ENCODE measurements around the gene ZNF654. TPM values are rescaled to one million over a fixed set of nuclear protein-coding genes. Genes with fewer than 3 reads are reported as not detected.
"Not testable (repeated sequence)": the region's sequence is repeated elsewhere in the genome, so short reads cannot be mapped to it uniquely, and the experiment has no call there.

Gene ZNF654
- total and polyA plus RNA-seq, 2 donors (not counting 1 experiment from before 2014, with no cell fraction given) = 4.0 to 19.5 TPM

DNA sequence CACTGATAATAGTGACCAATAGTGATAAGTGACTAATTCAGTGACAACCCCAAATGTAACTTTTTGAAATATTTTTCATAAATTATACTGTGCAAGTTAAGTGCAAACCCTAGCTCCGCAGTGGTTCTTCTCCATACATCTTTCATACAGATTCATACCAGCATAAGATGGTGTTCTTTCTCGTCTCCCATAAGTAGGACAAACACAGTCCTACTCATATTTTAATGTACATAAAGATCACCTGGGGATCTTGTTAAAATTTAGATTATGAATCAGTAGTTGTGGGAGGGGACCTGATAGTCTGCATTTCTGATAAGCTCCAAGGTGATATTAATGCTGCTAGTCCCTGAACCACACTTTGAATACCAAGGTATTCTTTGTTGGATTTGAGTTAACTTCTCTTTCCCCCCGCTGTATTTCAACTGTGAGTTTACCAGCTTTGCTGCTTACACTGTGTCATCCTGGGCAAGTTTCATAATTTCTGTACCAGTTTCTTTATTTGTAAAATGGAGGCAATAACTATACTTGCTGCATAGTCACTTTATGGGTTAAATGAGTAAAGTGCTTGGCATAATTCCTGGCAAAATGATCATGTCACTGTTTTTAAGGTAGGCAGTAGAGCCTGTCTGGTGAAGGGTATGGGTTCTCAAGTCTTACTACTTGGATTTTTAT lies 56.0 kb downstream of the ZNF654 start:
- ChIA-PET CTCF (interaction anchor here (0.6 to 3.7 kb wide), 7 partner anchors 9 to 817 kb away, joined by 3 to 24 read pairs (median 3); no protein-coding TSS in a partner anchor), POLR2A (no interaction called here)
- Histone ChIP-seq H3K27ac (ENCODE audit: low read length in 2 of 2) (no peak overlapping the region), H3K4me2 (replicated peaks; ENCODE audit: low read depth, low read length, poor library complexity, severe bottlenecking) (no peak overlapping the region), H2AFZ (ENCODE audit: insufficient read depth, low read depth, low read length, poor library complexity, severe bottlenecking) (no peak overlapping the region), H3K36me3 (replicated peaks in 1 of 2; ENCODE audit: control extremely low read depth in 1 of 2, control insufficient read depth in 1 of 2, extremely low read depth in 1 of 2, insufficient read depth in 2 of 2, low read length in 1 of 2) (peaks cover 0 to 26% of the 10 kb centered on the region in 2 experiments), H3K9ac (ENCODE audit: low read length) (no peak overlapping the region), H3K79me2 (ENCODE audit: control insufficient read depth, insufficient read depth, low read length) (peaks cover 20% of the 10 kb centered on the region), H3K27me3 (replicated peaks in 1 of 4; ENCODE audit: control extremely low read depth in 1 of 4, control insufficient read depth in 3 of 4, insufficient read depth in 4 of 4, low read length in 3 of 4) (no peaks in the 10 kb centered on the region), H4K20me1 (ENCODE audit: control insufficient read depth, insufficient read depth, low read length, poor library complexity, severe bottlenecking) (no peaks in the 10 kb centered on the region), H3K4me3 (ENCODE audit: control extremely low read depth in 1 of 5, extremely low read depth in 1 of 5, insufficient read depth in 1 of 5, low read depth in 2 of 5, low read length in 4 of 5) (no peak overlapping the region), H3K9me3 (ENCODE audit: control extremely low read depth in 1 of 3, control insufficient read depth in 2 of 3, insufficient read depth in 1 of 3, low read length in 2 of 3) (no peaks in the 10 kb centered on the region), H3K4me1 (ENCODE audit: control insufficient read depth in 2 of 2, insufficient read depth in 2 of 2, low read length in 2 of 2) (no peaks in the 10 kb centered on the region)
- no peaks in the 10 kb centered on the region for H3K27me3 Mint-ChIP-seq
- peaks cover 8% of the 10 kb centered on the region for H3K4me1 Mint-ChIP-seq
- no peak overlapping the region for H3K4me3 Mint-ChIP-seq
- no peak overlapping the region for H3K27ac Mint-ChIP-seq
- H3K9me3 Mint-ChIP-seq (ENCODE audit: insufficient read depth) = peaks cover 2% of the 10 kb centered on the region
- WGBS (ENCODE audit: insufficient coverage) = no CpG with 5 or more reads among the region's 3 CpGs
- DNase-seq = no peak
- no peak for ATAC-seq (ENCODE audit: low read depth)
- no peak for TF ChIP-seq CTCF (IDR thresholded peaks at IDR 0.05)
- no peak for TF ChIP-seq EZH2 (IDR thresholded peaks at IDR 0.05; ENCODE audit: borderline replicate concordance, insufficient read depth, low read depth, low read length, poor library complexity, severe bottlenecking)
- intact Hi-C loops (cut with micrococcal nuclease) = loop anchor here (5.0 kb wide), 3 partner anchors 32 to 818 kb away; partner anchors contain the start of gene C3orf38

- ChIA-PET POLR2A (no interaction called here), CTCF (no interaction called here)
- Histone ChIP-seq H3K4me3 (ENCODE audit: control extremely low read depth in 1 of 5, extremely low read depth in 1 of 5, insufficient read depth in 1 of 5, low read depth in 2 of 5, low read length in 4 of 5) (no peak overlapping the region), H4K20me1 (ENCODE audit: control insufficient read depth, insufficient read depth, low read length, poor library complexity, severe bottlenecking) (no peaks in the 10 kb centered on the region), H2AFZ (ENCODE audit: insufficient read depth, low read depth, low read length, poor library complexity, severe bottlenecking) (no peak overlapping the region), H3K9ac (ENCODE audit: low read length) (no peak overlapping the region), H3K27me3 (replicated peaks in 1 of 4; ENCODE audit: control extremely low read depth in 1 of 4, control insufficient read depth in 3 of 4, insufficient read depth in 4 of 4, low read length in 3 of 4) (no peaks in the 10 kb centered on the region), H3K27ac (ENCODE audit: low read length in 2 of 2) (no peak overlapping the region), H3K4me1 (ENCODE audit: control insufficient read depth in 2 of 2, insufficient read depth in 2 of 2, low read length in 2 of 2) (no peaks in the 10 kb centered on the region), H3K79me2 (ENCODE audit: control insufficient read depth, insufficient read depth, low read length) (peaks cover 20% of the 10 kb centered on the region), H3K36me3 (replicated peaks in 1 of 2; ENCODE audit: control extremely low read depth in 1 of 2, control insufficient read depth in 1 of 2, extremely low read depth in 1 of 2, insufficient read depth in 2 of 2, low read length in 1 of 2) (peaks cover 2 to 29% of the 10 kb centered on the region in 2 experiments), H3K4me2 (replicated peaks; ENCODE audit: low read depth, low read length, poor library complexity, severe bottlenecking) (no peak overlapping the region), H3K9me3 (ENCODE audit: control extremely low read depth in 1 of 3, control insufficient read depth in 2 of 3, insufficient read depth in 1 of 3, low read length in 2 of 3) (no peaks in the 10 kb centered on the region)
- DNase-seq (no peak), ATAC-seq (ENCODE audit: low read depth) (no peak)
- Mint-ChIP-seq H3K4me1 (peaks cover 10% of the 10 kb centered on the region), H3K27ac (no peak overlapping the region), H3K27me3 (no peaks in the 10 kb centered on the region), H3K9me3 (ENCODE audit: insufficient read depth) (peaks cover 2% of the 10 kb centered on the region), H3K4me3 (no peak overlapping the region)
- TF ChIP-seq CTCF (IDR thresholded peaks at IDR 0.05) (no peak), EZH2 (IDR thresholded peaks at IDR 0.05; ENCODE audit: borderline replicate concordance, insufficient read depth, low read depth, low read length, poor library complexity, severe bottlenecking) (no peak)
- no CpG with 5 or more reads among the region's 1 CpG for WGBS (ENCODE audit: insufficient coverage)
- intact Hi-C loops (cut with micrococcal nuclease) = no loop called here
Measured at GRCh38 chr3:88117683-88118082, 58.6 kb downstream of the ZNF654 start.

DNA sequence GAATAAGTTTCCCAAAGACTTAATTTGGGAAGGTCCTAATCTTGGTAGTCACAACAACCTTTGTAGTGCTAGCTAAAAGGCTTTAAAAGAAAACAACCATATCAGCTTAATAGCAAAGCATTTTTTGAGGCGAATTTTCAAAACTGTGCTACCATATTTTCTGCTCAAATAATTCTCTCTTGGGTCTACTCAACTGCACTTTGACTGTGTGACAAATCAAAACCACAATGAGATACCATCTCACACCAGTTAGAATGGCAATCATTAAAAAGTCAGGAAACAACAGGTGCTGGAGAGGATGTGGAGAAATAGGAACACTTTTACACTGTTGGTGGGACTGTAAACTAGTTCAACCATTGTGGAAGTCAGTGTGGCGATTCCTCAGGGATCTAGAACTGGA lies 59.5 kb downstream of the ZNF654 start:
- Histone ChIP-seq H3K36me3 (replicated peaks in 1 of 2; ENCODE audit: control extremely low read depth in 1 of 2, control insufficient read depth in 1 of 2, extremely low read depth in 1 of 2, insufficient read depth in 2 of 2, low read length in 1 of 2) (peaks cover 2 to 29% of the 10 kb centered on the region in 2 experiments), H3K79me2 (ENCODE audit: control insufficient read depth, insufficient read depth, low read length) (peaks cover 23% of the 10 kb centered on the region)
- no CpG with 5 or more reads among the region's 2 CpGs for WGBS (ENCODE audit: insufficient coverage)
- H3K4me1 ChIP-seq (ENCODE audit: control insufficient read depth in 2 of 2, insufficient read depth in 2 of 2, low read length in 2 of 2); H3K27me3 ChIP-seq (replicated peaks in 1 of 4; ENCODE audit: control extremely low read depth in 1 of 4, control insufficient read depth in 3 of 4, insufficient read depth in 4 of 4, low read length in 3 of 4); POLR2A ChIA-PET; H3K9me3 ChIP-seq (ENCODE audit: control extremely low read depth in 1 of 3, control insufficient read depth in 2 of 3, insufficient read depth in 1 of 3, low read length in 2 of 3); ATAC-seq (ENCODE audit: low read depth); H3K4me3 ChIP-seq (ENCODE audit: control extremely low read depth in 1 of 5, extremely low read depth in 1 of 5, insufficient read depth in 1 of 5, low read depth in 2 of 5, low read length in 4 of 5); H3K4me3 Mint-ChIP-seq; H3K9ac ChIP-seq (ENCODE audit: low read length); H3K27ac Mint-ChIP-seq; DNase-seq; H3K4me2 ChIP-seq (replicated peaks; ENCODE audit: low read depth, low read length, poor library complexity, severe bottlenecking); H3K27me3 Mint-ChIP-seq; H4K20me1 ChIP-seq (ENCODE audit: control insufficient read depth, insufficient read depth, low read length, poor library complexity, severe bottlenecking); CTCF ChIA-PET; H3K27ac ChIP-seq (ENCODE audit: low read length in 2 of 2); H3K9me3 Mint-ChIP-seq (ENCODE audit: insufficient read depth); intact Hi-C loops (cut with micrococcal nuclease); H2AFZ ChIP-seq (ENCODE audit: insufficient read depth, low read depth, low read length, poor library complexity, severe bottlenecking); H3K4me1 Mint-ChIP-seq: not testable (repeated sequence)
